Measurements from ENCODE around the gene EFTUD2. TPM values are rescaled to one million over a fixed set of nuclear protein-coding genes. Genes with fewer than 3 reads are reported as not detected.
A peak's percentile ranks its signal among the peaks of the same experiment; 100 is the strongest.
"Not testable (repeated sequence)": the region's sequence is repeated elsewhere in the genome, so short reads cannot be mapped to it uniquely, and the experiment has no call there.

EFTUD2 gene
- total RNA-seq: 133 to 145 TPM (median 134 TPM) in 3 replicates

DNA sequence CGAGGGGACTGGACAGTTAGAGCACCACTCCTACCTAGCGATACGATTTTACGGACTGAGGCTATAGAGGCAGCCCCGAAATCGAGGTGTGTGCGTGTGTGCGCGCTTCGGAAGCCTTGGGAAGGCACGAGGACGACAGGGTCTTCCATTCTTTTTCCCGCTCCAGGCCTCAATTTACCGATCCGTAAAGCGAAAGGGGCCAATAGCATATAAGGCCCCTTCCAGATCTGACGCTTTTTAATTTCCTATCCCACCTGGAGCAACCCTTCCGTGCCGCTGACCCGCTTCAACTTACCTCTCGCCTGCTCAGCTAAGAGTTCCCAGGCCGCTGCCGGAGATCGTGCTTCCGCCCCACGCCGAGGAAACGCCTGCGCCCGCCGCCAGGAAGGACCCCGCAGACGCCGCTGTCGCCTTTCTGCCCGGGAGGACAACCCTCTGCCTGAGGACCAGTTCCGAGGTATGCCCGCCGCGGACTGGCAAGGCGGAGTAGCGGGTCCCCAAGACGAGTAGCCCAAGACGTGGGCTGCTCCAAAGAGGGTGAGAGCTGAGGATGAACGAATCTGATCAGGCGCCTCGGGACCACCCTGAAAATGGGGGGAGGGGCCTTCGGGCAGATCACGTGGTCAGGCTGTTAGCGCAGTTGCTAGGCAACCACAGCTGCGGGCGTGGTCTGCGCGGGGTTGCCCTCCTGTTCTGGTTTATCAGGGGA lies at the start of gene EFTUD2:
EFTUD2 (minus strand) TSS at position 372 of the 709 bp plus-strand sequence. CDS start 4,924 bp downstream, outside the sequence.
- TF ChIP-seq, protein P1, sequence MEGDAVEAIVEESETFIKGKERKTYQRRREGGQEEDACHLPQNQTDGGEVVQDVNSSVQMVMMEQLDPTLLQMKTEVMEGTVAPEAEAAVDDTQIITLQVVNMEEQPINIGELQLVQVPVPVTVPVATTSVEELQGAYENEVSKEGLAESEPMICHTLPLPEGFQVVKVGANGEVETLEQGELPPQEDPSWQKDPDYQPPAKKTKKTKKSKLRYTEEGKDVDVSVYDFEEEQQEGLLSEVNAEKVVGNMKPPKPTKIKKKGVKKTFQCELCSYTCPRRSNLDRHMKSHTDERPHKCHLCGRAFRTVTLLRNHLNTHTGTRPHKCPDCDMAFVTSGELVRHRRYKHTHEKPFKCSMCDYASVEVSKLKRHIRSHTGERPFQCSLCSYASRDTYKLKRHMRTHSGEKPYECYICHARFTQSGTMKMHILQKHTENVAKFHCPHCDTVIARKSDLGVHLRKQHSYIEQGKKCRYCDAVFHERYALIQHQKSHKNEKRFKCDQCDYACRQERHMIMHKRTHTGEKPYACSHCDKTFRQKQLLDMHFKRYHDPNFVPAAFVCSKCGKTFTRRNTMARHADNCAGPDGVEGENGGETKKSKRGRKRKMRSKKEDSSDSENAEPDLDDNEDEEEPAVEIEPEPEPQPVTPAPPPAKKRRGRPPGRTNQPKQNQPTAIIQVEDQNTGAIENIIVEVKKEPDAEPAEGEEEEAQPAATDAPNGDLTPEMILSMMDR (IDR thresholded peaks at IDR 0.05; ENCODE audit: unreplicated experiment): no peak

DNA sequence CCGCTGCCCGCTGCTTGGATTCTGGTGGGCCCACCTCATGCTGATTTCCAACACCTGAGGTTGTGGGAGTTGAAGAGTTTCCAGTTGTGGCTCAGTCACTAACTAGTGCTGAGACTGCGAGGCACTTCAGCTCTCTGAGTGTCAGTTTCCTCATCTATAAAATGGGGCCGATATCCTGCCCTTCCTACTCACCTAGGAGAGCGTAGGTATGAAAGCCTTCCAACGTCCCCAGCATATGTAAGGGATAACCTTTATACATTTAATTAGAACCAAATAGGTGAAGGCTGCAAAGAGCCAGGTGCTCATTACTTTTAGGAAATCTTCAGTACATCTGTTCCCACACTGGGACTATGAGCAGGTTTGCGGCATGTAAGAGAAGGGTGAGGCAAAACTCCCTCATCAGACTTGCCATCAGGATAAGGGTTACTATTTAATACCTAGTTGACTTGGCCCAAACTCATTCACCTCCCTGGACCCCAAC lies 49.1 kb upstream of the EFTUD2 start:
- Mint-ChIP-seq H3K27me3 (ENCODE audit: low read depth) (no peaks in the 10 kb centered on the region), H3K27ac (no peak overlapping the region), H3K4me3 (peak overlapping the region; percentile 95), H3K36me3 (peaks cover 3% of the 10 kb centered on the region), H3K9me3 (no peaks in the 10 kb centered on the region), H3K4me1 (peaks cover 13% of the 10 kb centered on the region)
- DNase-seq (ENCODE audit: low spot score in 2 of 2, unreplicated experiment in 2 of 2): no peak
- TF ChIP-seq, protein P1 (IDR thresholded peaks at IDR 0.05; ENCODE audit: unreplicated experiment): no peak

More for the DNA sequence above, at the start of gene EFTUD2:
- Mint-ChIP-seq H3K4me3 (peak within 1 kb of the TSS; percentile 95), H3K27me3 (ENCODE audit: low read depth) (no peaks in the 10 kb centered on the region), H3K4me1 (peaks cover 16% of the 10 kb centered on the region), H3K9me3 (no peaks in the 10 kb centered on the region), H3K36me3 (peaks cover 6% of the 10 kb centered on the region), H3K27ac (peak within 1 kb of the TSS; percentile 100)
- DNase-seq (ENCODE audit: low spot score in 2 of 2, unreplicated experiment in 2 of 2): peak; percentile 79 to 90

DNA sequence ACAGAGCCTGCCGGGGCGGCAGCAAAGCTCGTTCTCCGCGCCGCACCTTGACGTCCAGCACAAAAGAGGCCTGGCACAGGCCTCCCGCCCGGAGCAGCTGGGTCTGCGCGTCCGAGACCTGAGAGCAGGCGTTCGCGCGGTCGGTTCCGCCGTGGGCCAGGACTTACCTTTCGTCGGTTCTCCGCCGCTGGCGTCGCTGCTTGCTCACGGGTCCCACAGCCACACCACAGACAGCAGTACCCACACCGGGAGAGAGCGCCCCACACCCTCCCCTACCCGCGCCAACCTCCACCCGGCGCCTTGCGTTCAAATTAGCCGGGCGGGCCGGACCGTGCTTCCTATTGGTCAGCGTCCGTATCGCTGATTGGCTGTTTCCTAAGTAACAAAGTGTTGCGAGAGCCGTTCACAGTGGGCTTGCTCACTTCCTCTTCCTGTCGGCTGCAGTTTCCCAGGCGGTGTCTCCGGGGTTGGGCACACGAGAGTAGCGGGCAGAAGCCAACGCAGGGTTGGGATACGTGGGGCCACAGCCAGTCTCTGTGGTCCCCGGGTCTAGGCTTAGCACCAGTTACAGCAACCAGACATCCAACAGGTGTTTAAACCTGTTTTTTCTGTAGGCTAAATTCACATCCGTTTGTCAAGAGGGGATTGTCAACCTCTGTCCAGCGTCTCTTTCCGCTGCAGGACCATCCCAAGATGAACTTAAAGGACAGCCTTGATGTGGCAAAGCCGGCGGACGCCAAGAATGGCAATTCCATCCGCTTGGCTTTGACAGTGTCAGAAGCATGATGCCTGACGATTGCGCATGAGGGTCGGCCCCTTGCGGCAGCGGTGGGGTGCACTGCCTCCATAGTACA lies 48.4 kb upstream of the EFTUD2 start, which contains the start of gene KIF18B:
KIF18B (minus strand) TSS at position 313 of the 854 bp plus-strand sequence. CDS start 11,429 bp downstream, outside the sequence.
- Mint-ChIP-seq H3K27me3 (ENCODE audit: low read depth) (no peaks in the 10 kb centered on the region), H3K27ac (peak within 1 kb of the TSS; percentile 92), H3K9me3 (no peaks in the 10 kb centered on the region)

DNA sequence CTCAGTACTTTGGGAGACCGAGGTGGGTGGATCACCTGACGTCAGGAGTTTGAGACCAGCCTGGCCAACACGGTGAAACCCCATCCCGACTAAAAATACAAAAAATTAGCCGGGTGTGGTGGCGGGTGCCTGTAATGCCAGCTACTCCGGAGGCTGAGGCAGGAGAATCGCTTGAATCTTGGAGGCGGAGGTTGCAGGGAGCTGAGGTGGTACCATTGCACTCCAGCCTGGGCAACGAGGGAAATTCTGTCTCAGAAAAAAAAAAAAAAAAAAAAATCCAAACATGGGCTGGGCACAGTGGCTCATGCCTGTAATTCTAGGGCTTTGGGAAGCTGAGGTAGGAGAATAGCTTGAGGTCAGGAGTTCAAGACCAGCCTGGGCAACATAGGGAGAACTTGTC lies 46.4 kb upstream of the EFTUD2 start:
- H3K4me3 Mint-ChIP-seq; H3K27ac Mint-ChIP-seq; H3K27me3 Mint-ChIP-seq (ENCODE audit: low read depth); H3K36me3 Mint-ChIP-seq; H3K9me3 Mint-ChIP-seq; DNase-seq (ENCODE audit: low spot score in 2 of 2, unreplicated experiment in 2 of 2): not testable (repeated sequence)
- peaks cover 25% of the 10 kb centered on the region for H3K4me1 Mint-ChIP-seq

More for the DNA sequence above, 48.4 kb upstream of the EFTUD2 start, which contains the start of gene KIF18B:
- DNase-seq (ENCODE audit: low spot score in 2 of 2, unreplicated experiment in 2 of 2): peak; percentile 74 to 91
- TF ChIP-seq, protein P1 (IDR thresholded peaks at IDR 0.05; ENCODE audit: unreplicated experiment): no peak
- Mint-ChIP-seq H3K36me3 (peaks cover 3% of the 10 kb centered on the region), H3K4me3 (peak within 1 kb of the TSS; percentile 95), H3K4me1 (peaks cover 13% of the 10 kb centered on the region)

DNA sequence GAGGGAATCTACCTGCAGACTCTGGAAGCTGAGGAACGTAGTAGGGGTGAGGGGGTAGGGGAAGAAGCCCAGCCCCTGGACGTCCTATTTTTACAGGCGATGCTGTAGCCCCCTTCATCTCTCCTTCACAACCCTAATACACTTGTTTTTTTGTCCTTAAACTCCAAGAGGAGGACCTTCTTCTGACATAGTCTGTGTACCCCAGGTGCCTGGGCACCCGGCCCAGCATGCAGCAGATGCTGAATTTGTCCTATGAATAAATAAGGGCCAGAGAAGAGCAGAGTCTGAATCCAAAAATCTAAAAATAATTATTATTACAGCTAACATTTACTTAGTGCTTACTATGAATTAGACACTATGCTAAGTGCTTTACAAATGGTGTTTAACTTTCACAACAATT lies 43.2 kb upstream of the EFTUD2 start:
- peak overlapping the region; percentile 80 for H3K27ac Mint-ChIP-seq
- DNase-seq (ENCODE audit: low spot score in 2 of 2, unreplicated experiment in 2 of 2): no peak
- TF ChIP-seq, protein P1 (IDR thresholded peaks at IDR 0.05; ENCODE audit: unreplicated experiment): no peak

More for the DNA sequence above, 43.2 kb upstream of the EFTUD2 start:
- Mint-ChIP-seq H3K27me3 (ENCODE audit: low read depth) (no peaks in the 10 kb centered on the region), H3K36me3 (peaks cover 15% of the 10 kb centered on the region), H3K4me3 (no peak overlapping the region), H3K9me3 (peaks cover 8% of the 10 kb centered on the region), H3K4me1 (peaks cover 27% of the 10 kb centered on the region)
